Kidney (tissue), 14 donors: ENCODE measurements around the gene MAFG. TPM values are rescaled to one million over a fixed set of nuclear protein-coding genes. Genes with fewer than 3 reads are reported as not detected.

Experiments used
- DNase-seq, 5 donors: peaks; one replicate each; pipeline ENCODE4 v3.0.0-alpha.2; 2013 to 2020
- FAIRE-seq: peaks from 2 replicates; lab custom pipeline; 2012; peaks lifted over from hg19 to GRCh38; lab: Jason Lieb, UNC
- H3K27ac ChIP-seq, 2 donors: one replicate each; pipeline ENCODE4 v1.7.0; 2013; ENCODE audit warnings: low read depth in 2 of 2, low read length in 2 of 2, inconsistent platforms in 1 of 2
- H3K27me3 ChIP-seq: one replicate; pipeline ENCODE4 v1.7.1; 2013; ENCODE audit warnings: low read length, inconsistent platforms; ENCODE audit not compliant: control insufficient read depth, insufficient read depth
- H3K36me3 ChIP-seq, 3 donors: one replicate each; pipeline versions ENCODE4 v1.7.0 to v1.7.1; 2013; ENCODE audit warnings: low read length in 3 of 3, control low read depth in 1 of 3, inconsistent platforms in 1 of 3; ENCODE audit not compliant: insufficient read depth in 3 of 3, control insufficient read depth in 2 of 3
- H3K4me1 ChIP-seq, 3 donors: one replicate each; pipeline versions ENCODE4 v1.7.0 to v1.7.1; 2013; ENCODE audit warnings: low read length in 3 of 3, inconsistent platforms in 1 of 3, low read depth in 1 of 3; ENCODE audit not compliant: control insufficient read depth in 2 of 3, insufficient read depth in 2 of 3
- H3K4me3 ChIP-seq, 3 donors: one replicate each; pipeline versions ENCODE4 v1.7.0 to v1.8.1; 2013; ENCODE audit warnings: low read length in 3 of 3, control low read depth in 1 of 3, inconsistent platforms in 1 of 3
- H3K9ac ChIP-seq, 3 donors: one replicate each; pipeline versions ENCODE4 v1.7.0 to v1.7.1; 2013; ENCODE audit warnings: low read length in 3 of 3, control low read depth in 1 of 3, inconsistent platforms in 1 of 3
- H3K9me3 ChIP-seq, 3 donors: one replicate each; pipeline versions ENCODE4 v1.7.0 to v1.7.1; 2013; ENCODE audit warnings: low read length in 3 of 3, control low read depth in 1 of 3, inconsistent platforms in 1 of 3; ENCODE audit not compliant: control insufficient read depth in 2 of 3, insufficient read depth in 1 of 3
- intact Hi-C: fragments of 100-400 bp; cut with DNase I; formaldehyde crosslinking; loops from one replicate; pipeline ENCODE4 v1.11.1; 2022
- polyA plus RNA-seq: library from polyadenylated mRNA; stranded (reverse); fragments of 350-450 nt; fragmentation: Illumina TruSeq; extraction: RNeasy Lipid Tissue Mini Kit (QIAGEN cat#74804); gene quantifications from one replicate; pipeline ENCODE4 v1.2.3, GENCODE V29; 2014; ENCODE audit warnings: low read depth, low replicate concordance; ENCODE audit not compliant: insufficient read depth
- total RNA-seq: library from RNA; stranded (reverse); fragmentation: NEBNext Ultra II Directional; extraction: Animal tissue kit (Norgen Biotek cat#: 25700); gene quantifications from one replicate; pipeline ENCODE4 v1.2.1, GENCODE V29; 2021
- TF ChIP-seq, protein P1 (sequence below): IDR thresholded peaks from 3 replicates; pipeline ENCODE4 v1.5.1; 2012; ENCODE audit warnings: mild to moderate bottlenecking, moderate library complexity, borderline replicate concordance; ENCODE audit not compliant: insufficient read depth; ENCODE audit errors: extremely low read depth
- donor health status: control.
- donor health status: control.
- donor health status: control.
- donor health status: control.
- donor health status: control.
- donor health status: DM: yes; HTN: yes; CAD: no.
- donor health status: Normal renal cell carcinoma (clear cell type).

Gene MAFG
- total and polyA plus RNA-seq, 2 donors from 2014 or later, result 8.3 to 18.2 TPM

DNA sequence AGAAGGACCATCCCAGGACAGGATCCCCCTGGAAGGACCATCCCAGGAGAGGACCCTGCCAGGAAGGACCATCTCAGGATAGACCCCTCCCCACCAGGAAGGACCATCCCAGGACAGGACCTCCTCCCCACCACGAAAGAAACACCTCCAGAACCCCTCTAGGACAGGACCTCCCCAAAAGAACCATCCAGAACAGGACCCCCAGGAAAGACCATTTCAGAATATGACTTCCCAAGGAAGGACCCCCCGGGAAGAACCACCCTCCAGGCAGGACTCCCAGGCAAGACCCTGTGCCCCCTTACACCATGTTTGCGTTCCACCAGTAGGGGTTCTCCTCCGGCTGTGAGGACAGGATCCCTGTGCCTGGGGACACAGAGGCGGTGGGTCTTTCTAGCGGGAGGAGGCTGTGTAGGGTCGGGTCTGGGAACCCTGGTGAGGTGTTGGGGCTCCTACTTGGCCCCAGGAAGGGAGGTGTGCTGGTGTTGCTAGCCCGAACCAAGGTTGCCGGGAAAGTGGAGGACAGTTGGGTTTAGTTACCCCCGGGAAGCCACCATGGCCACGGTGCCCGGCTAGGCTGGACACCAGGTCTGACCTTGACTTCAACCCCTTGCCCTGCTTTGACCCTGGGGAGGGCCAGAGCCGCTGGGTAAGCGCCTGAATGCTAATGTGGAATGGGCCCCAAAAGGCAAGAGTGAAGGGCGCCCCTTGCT lies 31.3 kb upstream of the MAFG start:
- DNase-seq (no peak), FAIRE-seq (no peak)
- no peak overlapping the region for H3K9ac ChIP-seq
- no peak overlapping the region for H3K4me3 ChIP-seq
- H3K9me3 ChIP-seq, result no peaks in the 10 kb centered on the region
- TF ChIP-seq, protein P1, sequence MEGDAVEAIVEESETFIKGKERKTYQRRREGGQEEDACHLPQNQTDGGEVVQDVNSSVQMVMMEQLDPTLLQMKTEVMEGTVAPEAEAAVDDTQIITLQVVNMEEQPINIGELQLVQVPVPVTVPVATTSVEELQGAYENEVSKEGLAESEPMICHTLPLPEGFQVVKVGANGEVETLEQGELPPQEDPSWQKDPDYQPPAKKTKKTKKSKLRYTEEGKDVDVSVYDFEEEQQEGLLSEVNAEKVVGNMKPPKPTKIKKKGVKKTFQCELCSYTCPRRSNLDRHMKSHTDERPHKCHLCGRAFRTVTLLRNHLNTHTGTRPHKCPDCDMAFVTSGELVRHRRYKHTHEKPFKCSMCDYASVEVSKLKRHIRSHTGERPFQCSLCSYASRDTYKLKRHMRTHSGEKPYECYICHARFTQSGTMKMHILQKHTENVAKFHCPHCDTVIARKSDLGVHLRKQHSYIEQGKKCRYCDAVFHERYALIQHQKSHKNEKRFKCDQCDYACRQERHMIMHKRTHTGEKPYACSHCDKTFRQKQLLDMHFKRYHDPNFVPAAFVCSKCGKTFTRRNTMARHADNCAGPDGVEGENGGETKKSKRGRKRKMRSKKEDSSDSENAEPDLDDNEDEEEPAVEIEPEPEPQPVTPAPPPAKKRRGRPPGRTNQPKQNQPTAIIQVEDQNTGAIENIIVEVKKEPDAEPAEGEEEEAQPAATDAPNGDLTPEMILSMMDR, result no peak
- no peaks in the 10 kb centered on the region for H3K36me3 ChIP-seq
- H3K27me3 ChIP-seq, result peaks cover 13% of the 10 kb centered on the region
- H3K4me1 ChIP-seq, result peaks cover 0 to 3% (median 0%) of the 10 kb centered on the region in 3 donors
- intact Hi-C loops, result no loop called here
- H3K27ac ChIP-seq, result no peak overlapping the region

DNA sequence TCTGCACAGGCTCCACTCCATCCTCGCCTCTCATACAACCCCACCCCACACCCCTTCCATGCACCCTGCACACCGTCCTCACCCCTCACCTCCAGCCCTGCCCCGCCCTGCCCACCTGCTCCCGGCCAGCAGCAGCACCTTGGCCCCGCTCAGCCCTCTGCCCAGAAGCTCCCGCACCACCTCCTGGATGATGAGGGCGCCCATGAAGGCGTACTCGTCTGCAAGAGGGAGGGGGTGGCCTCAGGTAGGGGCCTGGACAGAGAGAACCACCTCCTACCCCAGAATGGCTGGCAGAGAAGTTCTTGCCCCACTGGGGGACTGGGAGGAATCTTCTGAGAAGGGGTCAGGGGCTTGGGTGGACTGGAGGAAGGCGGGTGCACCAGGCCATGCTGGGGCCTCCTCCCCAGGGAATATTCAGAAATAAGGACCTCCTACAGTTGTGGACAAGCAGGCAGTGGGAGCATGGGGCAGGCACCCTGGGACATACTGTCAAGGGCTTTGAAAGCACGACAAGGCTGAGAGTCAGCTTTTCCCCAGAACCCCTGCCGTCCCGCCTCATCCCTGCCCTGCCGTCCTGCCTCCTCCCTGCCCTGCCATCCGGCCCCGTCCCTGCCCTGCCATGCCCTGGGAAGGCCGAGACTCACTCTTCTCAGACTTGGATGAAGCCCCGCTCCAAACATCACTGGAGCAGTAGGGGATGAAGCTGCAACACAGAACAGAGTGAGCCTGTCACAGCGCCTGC lies 30.3 kb upstream of the MAFG start:
- Histone ChIP-seq H3K4me3 (no peak overlapping the region), H3K9ac (no peak overlapping the region), H3K27ac (no peak overlapping the region), H3K9me3 (no peaks in the 10 kb centered on the region), H3K27me3 (peaks cover 10% of the 10 kb centered on the region), H3K4me1 (peaks cover 0 to 3% (median 0%) of the 10 kb centered on the region in 3 donors), H3K36me3 (no peaks in the 10 kb centered on the region)
- FAIRE-seq, result no peak
- intact Hi-C loops, result no loop called here
- TF ChIP-seq, protein P1, result no peak
- no peak for DNase-seq

DNA sequence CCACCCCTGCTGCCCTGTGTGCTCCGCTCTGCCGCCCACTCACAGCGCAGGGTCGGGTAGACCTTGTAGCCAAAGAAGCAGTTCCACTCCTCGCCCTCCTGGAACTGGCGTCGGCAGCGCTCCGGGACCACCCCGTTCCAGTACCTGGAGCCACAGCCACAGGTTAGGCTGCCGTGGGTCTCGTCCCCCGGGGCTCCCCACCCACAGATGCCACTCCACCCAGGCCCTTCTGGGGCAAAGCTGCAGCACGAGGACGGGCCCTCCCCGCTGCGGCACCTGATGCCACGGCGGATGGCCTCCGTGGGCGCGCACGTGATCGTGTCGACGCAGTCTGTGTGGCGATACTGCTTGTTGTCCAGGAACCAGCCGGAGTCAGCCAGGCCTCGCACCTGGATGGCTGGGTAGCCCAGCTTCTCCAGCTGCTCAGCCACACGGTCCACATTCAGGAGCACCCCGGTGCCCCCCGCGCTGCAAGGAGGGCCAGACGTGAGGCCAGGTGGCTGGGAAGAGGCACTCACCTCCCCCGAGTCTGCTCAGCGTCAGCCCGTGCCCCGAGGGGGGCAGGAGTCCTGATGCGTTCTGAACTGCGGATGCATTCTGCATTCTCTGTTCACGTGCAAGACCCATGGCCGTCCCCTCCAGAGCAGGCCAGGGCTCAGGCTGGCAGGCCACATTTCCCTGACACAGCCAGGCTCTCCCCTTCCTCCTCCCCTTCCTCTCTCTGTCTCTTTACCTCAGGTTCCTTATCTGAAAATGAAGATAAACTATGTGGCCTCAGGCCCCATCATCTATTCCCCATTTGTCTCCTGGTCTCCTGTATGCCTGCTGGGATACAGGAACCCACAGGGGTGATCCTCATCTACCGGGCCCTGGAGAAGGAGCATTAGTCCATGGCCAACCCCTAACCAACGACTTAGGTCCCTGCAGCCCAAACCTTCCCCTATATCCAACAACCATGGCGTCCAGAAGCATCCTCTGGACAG lies 29.4 kb upstream of the MAFG start:
- intact Hi-C loops, result no loop called here
- peaks cover 0 to 3% (median 0%) of the 10 kb centered on the region in 3 donors for H3K4me1 ChIP-seq
- TF ChIP-seq, protein P1, result no peak
- DNase-seq (no peak), FAIRE-seq (no peak)
- H3K36me3 ChIP-seq, result no peaks in the 10 kb centered on the region
- H3K4me3 ChIP-seq, result no peak overlapping the region
- H3K27ac ChIP-seq, result no peak overlapping the region
- H3K9ac ChIP-seq, result no peak overlapping the region
- H3K27me3 ChIP-seq, result peaks cover 10% of the 10 kb centered on the region
- no peaks in the 10 kb centered on the region for H3K9me3 ChIP-seq
